GM19463 (cell line): ENCODE measurements around the gene SLC6A12.
"Not testable (repeated sequence)": the region's sequence is repeated elsewhere in the genome, so short reads cannot be mapped to it uniquely, and the experiment has no call there.

Experiments
- ATAC-seq: cut with Tn5 transposase; IDR thresholded peaks from one replicate; pipeline ENCODE4 v1.9.1; 2021; ENCODE audit warnings: mild to moderate bottlenecking, moderate library complexity; ENCODE audit not compliant: unreplicated experiment

The SLC6A12 gene

GRCh38 chr12:218221-218620, 4.3 kb upstream of the SLC6A12 start:
- ATAC-seq = no peak

GRCh38 chr12:217029-217428, 3.1 kb upstream of the SLC6A12 start:
- ATAC-seq = not testable (repeated sequence)

GRCh38 chr12:215116-215515, 1.2 kb upstream of the SLC6A12 start:
- ATAC-seq = no peak

- ATAC-seq = no peak
Observed at GRCh38 chr12:213527-213932, 427 bp downstream of the SLC6A12 start.

GRCh38 chr12:212715-213526, 1.0 kb downstream of the SLC6A12 start:
- no peak for ATAC-seq

GRCh38 chr12:212415-212714, 1.6 kb downstream of the SLC6A12 start:
- no peak for ATAC-seq

GRCh38 chr12:211639-212414, 2.1 kb downstream of the SLC6A12 start:
- no peak for ATAC-seq

- ATAC-seq = no peak
Observed at GRCh38 chr12:211142-211465, 2.9 kb downstream of the SLC6A12 start.

GRCh38 chr12:210277-211141, 3.4 kb downstream of the SLC6A12 start:
- ATAC-seq = no peak

GRCh38 chr12:209851-210250, 4.1 kb downstream of the SLC6A12 start:
- no peak for ATAC-seq

GRCh38 chr12:209246-209645, 4.7 kb downstream of the SLC6A12 start:
- no peak for ATAC-seq

- ATAC-seq = no peak
Observed at GRCh38 chr12:208813-209212, 5.1 kb downstream of the SLC6A12 start.

- ATAC-seq = no peak
Observed at GRCh38 chr12:207804-208203, 6.2 kb downstream of the SLC6A12 start.

GRCh38 chr12:206746-207440, 7.1 kb downstream of the SLC6A12 start:
- no peak for ATAC-seq

GRCh38 chr12:205026-205425, 8.9 kb downstream of the SLC6A12 start:
- no peak for ATAC-seq

- no peak for ATAC-seq
Observed at GRCh38 chr12:204261-204678, 9.7 kb downstream of the SLC6A12 start.

- no peak for ATAC-seq
Observed at GRCh38 chr12:203462-204260, 10.3 kb downstream of the SLC6A12 start.

- no peak for ATAC-seq
Observed at GRCh38 chr12:203074-203461, 10.9 kb downstream of the SLC6A12 start.

- ATAC-seq = no peak
Observed at GRCh38 chr12:202081-202731, 11.8 kb downstream of the SLC6A12 start.

- no peak for ATAC-seq
Observed at GRCh38 chr12:201361-201760, 12.6 kb downstream of the SLC6A12 start.
